Pancreas (tissue), 10 donors: Measurements from ENCODE around the gene AFG3L2. TPM values are rescaled to one million over a fixed set of nuclear protein-coding genes. Genes with fewer than 3 reads are reported as not detected.

Experiments
- ATAC-seq, 4 donors: fragments of 200-7000 bp; cut with Tn5 transposase; one replicate each; pipeline versions ENCODE4 v1.8.0 to v1.9.1; 2020; ENCODE audit warnings: mild to moderate bottlenecking in 4 of 4, moderate library complexity in 4 of 4
- DNase-seq, 6 donors: peaks; one replicate each; pipeline ENCODE4 v3.0.0-alpha.2; 2020
- FAIRE-seq: peaks from 2 replicates; lab custom pipeline; 2012; peaks lifted over from hg19 to GRCh38; lab: Jason Lieb, UNC
- H3K27ac ChIP-seq, 4 donors: fragments of 200-600 bp; sonication (generic); 1 replicate in 3 of 4; 2 replicates in 1 of 4; pipeline versions ENCODE4 v1.5.0 to v1.8.0; 2020
- H3K27me3 ChIP-seq, 4 donors: fragments of 200-600 bp; one replicate each; pipeline ENCODE4 v1.8.0; 2021
- H3K36me3 ChIP-seq, 3 donors: fragments of 200-600 bp; sonication (generic) in 1 of 3; one replicate each; pipeline versions ENCODE4 v1.5.0 to v1.8.0; 2020 to 2021
- H3K4me1 ChIP-seq, 3 donors: fragments of 200-600 bp; one replicate each; pipeline ENCODE4 v1.8.0; 2021
- H3K4me3 ChIP-seq, 4 donors: fragments of 200-600 bp; sonication (generic) in 2 of 4; one replicate each; pipeline versions ENCODE4 v1.5.0 to v1.8.0; 2020 to 2021
- H3K9me3 ChIP-seq, 4 donors: fragments of 200-600 bp; one replicate each; pipeline ENCODE4 v1.8.0; 2021
- CTCF ChIP-seq, 4 donors: fragments of 200-600 bp; sonication (generic) in 3 of 4; IDR thresholded peaks; one replicate each; pipeline versions ENCODE4 v1.5.0 to v1.8.0; 2021; ENCODE audit warnings: antibody characterized with exemption in 4 of 4
- WGBS, 2 donors: extraction: QIAGEN DNeasy Blood & Tissue Kit; methylation state at CpG; one replicate each; pipeline ENCODE4 v1.1.7; 2013; 5-methylcytosine and 5-hydroxymethylcytosine counted together
- intact Hi-C, 3 donors: fragments of 100-400 bp; cut with DNase I; formaldehyde crosslinking; loops; one replicate each; pipeline versions ENCODE4 v1.11.1 to v1.14.2; 2022
- polyA plus RNA-seq, 2 donors: library from polyadenylated mRNA; stranded (reverse); fragments of 200-250 nt; gene quantifications; one replicate each; pipeline ENCODE4 v1.2.3, GENCODE V29; 2013
- total RNA-seq, 6 donors: library from RNA; stranded (reverse); fragmentation: NEBNext Ultra II Directional in 4 of 6; extraction: Animal tissue kit (Norgen Biotek cat#: 25700) in 4 of 6; gene quantifications; one replicate each; pipeline versions ENCODE4 v1.2.1 to v1.2.4, GENCODE V29; 2021 to 2023
- donor health status: healthy with polysubstance abuse.
- donor health status: DM: no; HTN: no; CAD: no; lungs with moderate emphysema.
- donor health status: DM: no; HTN: no; CAD: no.
- donor health status: control.
- donor health status: control.
- donor health status: Bipolar disorder and iron deficiency.
- donor health status: DM: yes; HTN: yes; CAD: no.
- donor health status: DM: no; HTN: no; CAD: no.
- donor health status: DM: no; HTN: no; CAD: no.
- donor health status: DM: yes; HTN: yes; CAD: no.

Gene AFG3L2
- total and polyA plus RNA-seq, 8 donors = 13.6 to 31.1 (median 23.4) TPM

GRCh38 chr18:12410081-12410481, 33.1 kb upstream of the AFG3L2 start:
- no peaks in the 10 kb centered on the region for H3K9me3 ChIP-seq
- WGBS, 2 donors = 89 to 92% methylated on average over 9 of the region's 9 CpGs
- no peaks in the 10 kb centered on the region for H3K4me1 ChIP-seq
- no peak overlapping the region for H3K4me3 ChIP-seq
- ATAC-seq (no peak), FAIRE-seq (no peak), DNase-seq (no peak)
- TF ChIP-seq CTCF (IDR thresholded peaks at IDR 0.05) = no peak
- intact Hi-C loops = no loop called here
- H3K27ac ChIP-seq = no peak overlapping the region
- no peaks in the 10 kb centered on the region for H3K36me3 ChIP-seq
- H3K27me3 ChIP-seq = peaks cover 0 to 2% (median 0%) of the 10 kb centered on the region in 4 donors

- Histone ChIP-seq H3K36me3 (no peaks in the 10 kb centered on the region), H3K27ac (no peak overlapping the region), H3K4me1 (no peaks in the 10 kb centered on the region), H3K27me3 (peaks cover 0 to 3% (median 0%) of the 10 kb centered on the region in 4 donors), H3K4me3 (no peak overlapping the region), H3K9me3 (no peaks in the 10 kb centered on the region)
- TF ChIP-seq CTCF (IDR thresholded peaks at IDR 0.05) = no peak
- ATAC-seq (no peak), FAIRE-seq (no peak), DNase-seq (no peak)
- intact Hi-C loops = no loop called here
- WGBS, 2 donors = 48 to 52% methylated on average over 3 of the region's 3 CpGs
These were observed 32.4 kb upstream of the AFG3L2 start for GRCh38 chr18:12409469-12409868.

- no peak for ATAC-seq
- intact Hi-C loops = no loop called here
- no peak for FAIRE-seq
- H3K9me3 ChIP-seq = no peaks in the 10 kb centered on the region
- 23 to 40% methylated on average over 22 to 32 of the region's 32 CpGs for WGBS, 2 donors
- DNase-seq = no peak
- H3K4me1 ChIP-seq = no peaks in the 10 kb centered on the region
- H3K36me3 ChIP-seq = no peaks in the 10 kb centered on the region
- no peak for TF ChIP-seq CTCF (IDR thresholded peaks at IDR 0.05)
- peak overlapping the region; percentile 24 to 64 (median 38) for H3K4me3 ChIP-seq
- peaks cover 0 to 3% (median 0%) of the 10 kb centered on the region in 4 donors for H3K27me3 ChIP-seq
- peak overlapping the region in 3 of 4 donors; percentile 30 to 55 (median 52) for H3K27ac ChIP-seq
These were observed 31.3 kb upstream of the AFG3L2 start for GRCh38 chr18:12408247-12408869.

GRCh38 chr18:12406371-12407111, 29.5 kb upstream of the AFG3L2 start:
- no peaks in the 10 kb centered on the region for H3K36me3 ChIP-seq
- no peak for DNase-seq
- H3K27me3 ChIP-seq = peaks cover 0 to 3% (median 0%) of the 10 kb centered on the region in 4 donors
- no peak for ATAC-seq
- no peak for TF ChIP-seq CTCF (IDR thresholded peaks at IDR 0.05)
- H3K27ac ChIP-seq = no peak overlapping the region
- intact Hi-C loops = no loop called here
- H3K4me1 ChIP-seq = no peaks in the 10 kb centered on the region
- 72 to 74% methylated on average over 19 of the region's 19 CpGs for WGBS, 2 donors
- no peak for FAIRE-seq
- H3K4me3 ChIP-seq = no peak overlapping the region
- H3K9me3 ChIP-seq = no peaks in the 10 kb centered on the region

- no peak overlapping the region for H3K27ac ChIP-seq
- H3K4me3 ChIP-seq = no peak overlapping the region
- 64 to 70% methylated on average over 3 of the region's 3 CpGs for WGBS, 2 donors
- DNase-seq = no peak
- H3K4me1 ChIP-seq = no peaks in the 10 kb centered on the region
- no peak for FAIRE-seq
- H3K9me3 ChIP-seq = no peaks in the 10 kb centered on the region
- no peak for ATAC-seq
- no peak for TF ChIP-seq CTCF (IDR thresholded peaks at IDR 0.05)
- intact Hi-C loops = no loop called here
- H3K36me3 ChIP-seq = no peaks in the 10 kb centered on the region
- H3K27me3 ChIP-seq = peaks cover 0 to 3% (median 0%) of the 10 kb centered on the region in 4 donors
These were observed 28.0 kb upstream of the AFG3L2 start for GRCh38 chr18:12405066-12405465.
